Activated CD4-positive, alpha-beta T cell treated with anti-CD3 and anti-CD28 coated beads, Interleukin-2, Interleukin-4, amounts not matched to agents 100 ng/mL and 50 ng/mL, durations not matched to agents 16 hours and 8 hours (primary cell): ENCODE measurements around the gene LPIN1.

Source experiments
- DNase-seq: peaks from one replicate; pipeline ENCODE4 v3.0.0-alpha.2; 2020; ENCODE audit warnings: low spot score

Gene LPIN1

GRCh38 chr2:11746376-11746806, at the start of gene LPIN1:
TSS of gene LPIN1 (plus strand) at chr2:11746632. CDS start at chr2:11765542, 18,910 bp downstream.
- peak; percentile 84 for DNase-seq

- DNase-seq, result no peak
These were observed 49.7 kb upstream of the LPIN1 start for GRCh38 chr2:11696736-11697102.

- DNase-seq, result no peak
These were observed 49.1 kb upstream of the LPIN1 start for GRCh38 chr2:11697103-11697871.

- DNase-seq, result no peak
These were observed 48.2 kb upstream of the LPIN1 start for GRCh38 chr2:11698009-11698922.

- no peak for DNase-seq
These were observed 46.5 kb upstream of the LPIN1 start for GRCh38 chr2:11699686-11700670.

- no peak for DNase-seq
These were observed 45.2 kb upstream of the LPIN1 start for GRCh38 chr2:11701206-11701605.

- DNase-seq, result no peak
These were observed 44.6 kb upstream of the LPIN1 start for GRCh38 chr2:11701751-11702301.

- DNase-seq, result no peak
These were observed 43.5 kb upstream of the LPIN1 start for GRCh38 chr2:11702946-11703345.

- DNase-seq, result no peak
These were observed 42.7 kb upstream of the LPIN1 start for GRCh38 chr2:11703700-11704099.

- DNase-seq, result no peak
These were observed 41.4 kb upstream of the LPIN1 start for GRCh38 chr2:11705063-11705462.

- DNase-seq, result no peak
These were observed 40.7 kb upstream of the LPIN1 start for GRCh38 chr2:11705711-11706110.

- DNase-seq, result no peak
These were observed 38.3 kb upstream of the LPIN1 start for GRCh38 chr2:11708106-11708505.

- no peak for DNase-seq
These were observed 37.1 kb upstream of the LPIN1 start for GRCh38 chr2:11709293-11709692.

- no peak for DNase-seq
These were observed 36.2 kb upstream of the LPIN1 start for GRCh38 chr2:11710210-11710609.

- no peak for DNase-seq
These were observed 35.6 kb upstream of the LPIN1 start for GRCh38 chr2:11710632-11711353.

GRCh38 chr2:11711354-11711716, 35.1 kb upstream of the LPIN1 start:
- DNase-seq, result no peak

GRCh38 chr2:11711751-11712150, 34.7 kb upstream of the LPIN1 start:
- no peak for DNase-seq

GRCh38 chr2:11712866-11713265, 33.6 kb upstream of the LPIN1 start:
- no peak for DNase-seq

GRCh38 chr2:11713815-11714214, 32.6 kb upstream of the LPIN1 start:
- no peak for DNase-seq

- DNase-seq, result no peak
These were observed 30.3 kb upstream of the LPIN1 start for GRCh38 chr2:11715987-11716652.
